Parathyroid adenoma (tissue), 2 donors: ENCODE results near the gene MLLT1.

Experiments used
- H2AFZ ChIP-seq: fragments of 300-600 bp; sonication (generic); one replicate; pipeline ENCODE4 v1.7.0; 2017; ENCODE audit warnings: antibody characterized with exemption, mild to moderate bottlenecking
- H3K27ac ChIP-seq: fragments of 300-600 bp; sonication (generic); one replicate; pipeline ENCODE4 v1.7.0; 2017
- H3K27me3 ChIP-seq: fragments of 300-600 bp; sonication (generic); one replicate; pipeline ENCODE4 v1.7.0; 2017; ENCODE audit warnings: low read length; ENCODE audit not compliant: control insufficient read depth, insufficient read depth
- H3K36me3 ChIP-seq: fragments of 300-600 bp; sonication (generic); one replicate; pipeline ENCODE4 v1.7.0; 2017; ENCODE audit warnings: low read length; ENCODE audit not compliant: control insufficient read depth, insufficient read depth
- H3K4me1 ChIP-seq: fragments of 300-600 bp; sonication (generic); one replicate; pipeline ENCODE4 v1.7.0; 2017; ENCODE audit warnings: control low read depth
- H3K4me2 ChIP-seq: fragments of 300-600 bp; sonication (generic); one replicate; pipeline ENCODE4 v1.7.0; 2017; ENCODE audit warnings: low read length
- H3K4me3 ChIP-seq: fragments of 300-600 bp; sonication (generic); one replicate; pipeline ENCODE4 v1.7.0; 2017; ENCODE audit warnings: low read depth, low read length
- H3K79me2 ChIP-seq: fragments of 300-600 bp; sonication (generic); one replicate; pipeline ENCODE4 v1.7.0; 2017; ENCODE audit warnings: control low read depth
- H3K9ac ChIP-seq: fragments of 300-600 bp; sonication (generic); one replicate; pipeline ENCODE4 v1.7.0; 2017; ENCODE audit warnings: mild to moderate bottlenecking
- H3K9me3 ChIP-seq: fragments of 300-600 bp; sonication (generic); one replicate; pipeline ENCODE4 v1.7.0; 2017; ENCODE audit warnings: low read length; ENCODE audit not compliant: control insufficient read depth
- TF ChIP-seq, protein P1 (sequence below): fragments of 300-600 bp; sonication (generic); IDR thresholded peaks from one replicate; pipeline ENCODE4 v1.7.0; 2017; ENCODE audit warnings: antibody characterized with exemption, mild to moderate bottlenecking
- donor health status: primary hyperparathyroidism.

MLLT1 gene

DNA sequence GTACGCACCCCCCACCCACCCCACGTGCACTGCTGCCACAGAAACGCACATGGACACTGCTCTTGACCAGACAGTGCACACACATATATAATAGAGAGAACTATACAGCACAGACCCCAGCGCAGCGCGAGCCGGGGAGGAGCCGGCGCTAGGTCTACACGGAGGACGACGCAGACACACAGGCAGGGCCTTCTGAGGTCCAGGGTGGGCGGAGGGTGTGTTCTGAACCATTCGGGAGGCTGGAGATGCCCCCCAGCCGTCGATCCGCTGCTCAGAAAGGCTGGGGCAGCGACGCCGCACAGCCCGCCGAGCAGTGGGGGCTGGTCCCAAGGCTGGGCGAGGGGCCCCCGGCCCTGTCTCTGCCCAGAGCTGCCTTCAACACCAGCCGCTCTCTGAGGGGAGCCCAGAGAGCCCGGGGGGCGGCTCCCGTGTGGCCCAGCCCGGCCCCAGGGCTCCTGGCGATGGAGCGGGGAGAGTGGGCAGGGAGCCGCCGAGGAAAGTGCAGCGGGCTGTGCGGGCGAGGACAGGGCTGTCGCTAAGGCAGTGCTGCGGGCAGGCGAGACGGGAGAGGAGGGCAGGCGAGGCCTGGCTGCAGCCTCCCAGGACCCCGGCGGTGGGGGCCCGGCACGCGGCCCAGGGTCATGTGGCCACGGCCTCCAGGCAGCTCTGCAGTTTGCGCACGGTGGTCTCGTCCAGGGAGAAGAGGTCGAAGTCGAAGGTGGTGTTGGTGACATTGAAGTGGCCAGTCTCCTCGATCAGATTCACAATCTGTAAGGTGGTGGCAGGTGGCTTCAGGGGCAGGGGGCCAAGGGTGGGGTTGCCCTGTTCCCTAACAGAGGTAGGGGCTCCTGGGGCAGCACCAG is 67.1 kb downstream of the MLLT1 start:
- Histone ChIP-seq H3K4me3 (no peak overlapping the region), H3K27ac (no peak overlapping the region), H3K4me1 (peaks cover 11% of the 10 kb centered on the region), H3K4me2 (no peak overlapping the region), H2AFZ (no peak overlapping the region), H3K36me3 (no peaks in the 10 kb centered on the region), H3K79me2 (no peaks in the 10 kb centered on the region), H3K27me3 (no peaks in the 10 kb centered on the region), H3K9me3 (no peaks in the 10 kb centered on the region), H3K9ac (no peak overlapping the region)
- TF ChIP-seq, protein P1, sequence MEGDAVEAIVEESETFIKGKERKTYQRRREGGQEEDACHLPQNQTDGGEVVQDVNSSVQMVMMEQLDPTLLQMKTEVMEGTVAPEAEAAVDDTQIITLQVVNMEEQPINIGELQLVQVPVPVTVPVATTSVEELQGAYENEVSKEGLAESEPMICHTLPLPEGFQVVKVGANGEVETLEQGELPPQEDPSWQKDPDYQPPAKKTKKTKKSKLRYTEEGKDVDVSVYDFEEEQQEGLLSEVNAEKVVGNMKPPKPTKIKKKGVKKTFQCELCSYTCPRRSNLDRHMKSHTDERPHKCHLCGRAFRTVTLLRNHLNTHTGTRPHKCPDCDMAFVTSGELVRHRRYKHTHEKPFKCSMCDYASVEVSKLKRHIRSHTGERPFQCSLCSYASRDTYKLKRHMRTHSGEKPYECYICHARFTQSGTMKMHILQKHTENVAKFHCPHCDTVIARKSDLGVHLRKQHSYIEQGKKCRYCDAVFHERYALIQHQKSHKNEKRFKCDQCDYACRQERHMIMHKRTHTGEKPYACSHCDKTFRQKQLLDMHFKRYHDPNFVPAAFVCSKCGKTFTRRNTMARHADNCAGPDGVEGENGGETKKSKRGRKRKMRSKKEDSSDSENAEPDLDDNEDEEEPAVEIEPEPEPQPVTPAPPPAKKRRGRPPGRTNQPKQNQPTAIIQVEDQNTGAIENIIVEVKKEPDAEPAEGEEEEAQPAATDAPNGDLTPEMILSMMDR, result no peak

- Histone ChIP-seq H3K4me1 (peaks cover 6% of the 10 kb centered on the region), H3K4me3 (no peak overlapping the region), H3K4me2 (no peak overlapping the region), H2AFZ (no peak overlapping the region), H3K27me3 (no peaks in the 10 kb centered on the region), H3K9ac (no peak overlapping the region), H3K27ac (no peak overlapping the region), H3K9me3 (no peaks in the 10 kb centered on the region), H3K79me2 (no peaks in the 10 kb centered on the region), H3K36me3 (no peaks in the 10 kb centered on the region)
- TF ChIP-seq, protein P1, result no peak
Measured at GRCh38 chr19:6211632-6212402, 68.0 kb downstream of the MLLT1 start.

- H3K9me3 ChIP-seq, result no peaks in the 10 kb centered on the region
- H3K9ac ChIP-seq, result no peak overlapping the region
- TF ChIP-seq, protein P1, result no peak
- H3K4me1 ChIP-seq, result peaks cover 6% of the 10 kb centered on the region
- no peaks in the 10 kb centered on the region for H3K36me3 ChIP-seq
- no peak overlapping the region for H3K27ac ChIP-seq
- H2AFZ ChIP-seq, result no peak overlapping the region
- no peak overlapping the region for H3K4me3 ChIP-seq
- no peaks in the 10 kb centered on the region for H3K79me2 ChIP-seq
- H3K4me2 ChIP-seq, result no peak overlapping the region
- no peaks in the 10 kb centered on the region for H3K27me3 ChIP-seq
Measured at GRCh38 chr19:6210721-6211600, 68.8 kb downstream of the MLLT1 start.

DNA sequence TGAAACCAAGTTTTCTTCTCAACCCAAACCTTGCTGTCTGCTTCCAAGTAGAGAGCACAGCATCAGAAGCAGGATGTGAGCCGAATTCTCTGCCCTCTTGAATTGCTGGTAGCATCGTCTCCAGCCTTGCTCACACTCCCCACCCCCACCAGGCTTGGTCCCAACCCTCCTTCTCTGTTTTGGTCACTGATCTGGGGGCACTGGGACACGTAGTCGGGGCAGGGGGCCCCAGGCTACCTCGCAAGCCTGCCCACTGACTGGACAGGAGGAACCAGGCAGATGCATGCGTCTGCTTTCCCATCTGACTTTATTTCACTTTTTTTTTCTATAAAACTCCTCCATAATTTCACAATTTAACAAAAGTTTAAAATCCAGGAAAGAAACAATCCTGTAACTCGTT is 69.7 kb downstream of the MLLT1 start:
- H3K4me3 ChIP-seq, result no peak overlapping the region
- no peak overlapping the region for H3K27ac ChIP-seq
- H3K4me1 ChIP-seq, result peaks cover 6% of the 10 kb centered on the region
- H2AFZ ChIP-seq, result no peak overlapping the region
- no peaks in the 10 kb centered on the region for H3K9me3 ChIP-seq
- H3K79me2 ChIP-seq, result no peaks in the 10 kb centered on the region
- TF ChIP-seq, protein P1, result no peak
- H3K9ac ChIP-seq, result no peak overlapping the region
- H3K4me2 ChIP-seq, result no peak overlapping the region
- no peaks in the 10 kb centered on the region for H3K27me3 ChIP-seq
- no peaks in the 10 kb centered on the region for H3K36me3 ChIP-seq
